H9 (cell line): ENCODE data around the gene EDIL3. TPM values are rescaled to one million over a fixed set of nuclear protein-coding genes. Genes with fewer than 3 reads are reported as not detected.

Experiments used
- DNase-seq: peaks from one replicate; pipeline ENCODE4 v3.0.0-alpha.2; 2017
- H2AFZ ChIP-seq: one replicate; pipeline ENCODE4 v1.6.1; 2013; ENCODE audit warnings: mild to moderate bottlenecking, low read length, control low read depth, moderate library complexity
- H2AK5ac ChIP-seq: 2 replicates; pipeline ENCODE4 v1.6.1; 2013; ENCODE audit warnings: low read length, control low read depth, mixed read lengths; ENCODE audit not compliant: insufficient read length
- H2BK120ac ChIP-seq: one replicate; pipeline ENCODE4 v1.6.1; 2013; ENCODE audit warnings: low read depth, mild to moderate bottlenecking, low read length, control low read depth, inconsistent platforms; ENCODE audit not compliant: poor library complexity, severe bottlenecking
- H2BK12ac ChIP-seq: 2 replicates; pipeline ENCODE4 v1.6.1; 2013; ENCODE audit warnings: low read length, control low read depth, mixed read lengths, low read depth; ENCODE audit not compliant: insufficient read length
- H2BK15ac ChIP-seq: 2 replicates; pipeline ENCODE4 v1.6.1; 2013; ENCODE audit warnings: low read depth, low read length, control low read depth
- H2BK20ac ChIP-seq: one replicate; pipeline ENCODE4 v1.6.1; 2013; ENCODE audit warnings: low read depth, mild to moderate bottlenecking, low read length, control low read depth, inconsistent platforms; ENCODE audit not compliant: poor library complexity, severe bottlenecking
- H2BK5ac ChIP-seq: 2 replicates; pipeline ENCODE4 v1.6.1; 2013; ENCODE audit warnings: low read length, control low read depth, mixed read lengths; ENCODE audit not compliant: insufficient read length
- H3K14ac ChIP-seq: 2 replicates; pipeline ENCODE4 v1.6.1; 2013; ENCODE audit warnings: low read length, control low read depth; ENCODE audit not compliant: insufficient read depth
- H3K18ac ChIP-seq: 2 replicates; pipeline ENCODE4 v1.6.1; 2013; ENCODE audit warnings: low read depth, mild to moderate bottlenecking, mixed read lengths, low read length, control low read depth; ENCODE audit not compliant: insufficient read length
- H3K23ac ChIP-seq: 2 replicates; pipeline ENCODE4 v1.6.1; 2013; ENCODE audit warnings: low read length, control low read depth, mixed read lengths, low read depth; ENCODE audit not compliant: insufficient read length
- H3K23me2 ChIP-seq: 2 replicates; pipeline ENCODE4 v1.6.1; 2013; ENCODE audit warnings: low read depth, mild to moderate bottlenecking, mixed read lengths, low read length, control low read depth; ENCODE audit not compliant: insufficient read length, poor library complexity, severe bottlenecking
- H3K27ac ChIP-seq: 2 replicates; pipeline ENCODE4 v1.5.1; 2013; ENCODE audit warnings: low read length, control low read depth, mixed read lengths, low read depth; ENCODE audit not compliant: insufficient read length
- H3K27me3 ChIP-seq: 2 replicates; pipeline ENCODE4 v1.6.1; 2013; ENCODE audit warnings: low read length, control low read depth, inconsistent platforms; ENCODE audit not compliant: insufficient read depth
- H3K4ac ChIP-seq: 2 replicates; pipeline ENCODE4 v1.6.1; 2013; ENCODE audit warnings: low read depth, mild to moderate bottlenecking, control low read depth, inconsistent platforms, low read length, moderate library complexity
- H3K4me1 ChIP-seq: 2 replicates; pipeline ENCODE4 v1.6.1; 2013; ENCODE audit warnings: low read length, control low read depth, inconsistent platforms; ENCODE audit not compliant: insufficient read depth
- H3K4me2 ChIP-seq: 2 replicates; pipeline ENCODE4 v1.6.1; 2013; ENCODE audit warnings: low read length, control low read depth, mixed read lengths; ENCODE audit not compliant: insufficient read length, insufficient read depth
- H3K56ac ChIP-seq: 2 replicates; pipeline ENCODE4 v1.6.1; 2013; ENCODE audit warnings: low read depth, mild to moderate bottlenecking, mixed read lengths, low read length, control low read depth; ENCODE audit not compliant: insufficient read length
- H3K79me1 ChIP-seq: 2 replicates; pipeline ENCODE4 v1.6.1; 2013; ENCODE audit warnings: low read depth, mild to moderate bottlenecking, moderate library complexity, low read length, control low read depth, inconsistent platforms; ENCODE audit not compliant: insufficient read depth, poor library complexity, severe bottlenecking
- H3K79me2 ChIP-seq: 2 replicates; pipeline ENCODE4 v1.6.1; 2013; ENCODE audit warnings: low read length, control low read depth, inconsistent platforms; ENCODE audit not compliant: insufficient read depth
- H3K9ac ChIP-seq: 2 replicates; pipeline ENCODE4 v1.6.1; 2013; ENCODE audit warnings: low read length, control low read depth, mixed read lengths; ENCODE audit not compliant: insufficient read length; ENCODE audit errors: extremely low read depth
- H3K9me3 ChIP-seq: one replicate; pipeline ENCODE4 v1.6.1; 2013; ENCODE audit warnings: low read depth, low read length, inconsistent platforms; ENCODE audit not compliant: control insufficient read depth
- H3T11ph ChIP-seq: one replicate; pipeline ENCODE4 v1.6.1; 2013; ENCODE audit warnings: mild to moderate bottlenecking, low read length, control low read depth, inconsistent platforms
- H4K20me1 ChIP-seq: one replicate; pipeline ENCODE4 v1.6.1; 2013; ENCODE audit not compliant: control insufficient read depth, insufficient read length, insufficient read depth
- H4K5ac ChIP-seq: 2 replicates; pipeline ENCODE4 v1.6.1; 2013; ENCODE audit warnings: low read depth, mild to moderate bottlenecking, mixed read lengths, low read length, control low read depth; ENCODE audit not compliant: insufficient read length
- H4K8ac ChIP-seq: replicated peaks from 2 replicates; pipeline ENCODE4 v1.6.1; 2013; ENCODE audit warnings: low read length, control low read depth, mixed read lengths, low read depth; ENCODE audit not compliant: insufficient read length
- H4K91ac ChIP-seq: 2 replicates; pipeline ENCODE4 v1.6.1; 2013; ENCODE audit warnings: low read depth, mild to moderate bottlenecking, moderate library complexity, mixed read lengths, low read length, control low read depth; ENCODE audit not compliant: insufficient read length
- H3K27ac Mint-ChIP-seq, 3 experiments: 2 replicates in 2 of 3; 3 replicates in 1 of 3; pipeline ENCODE4 v1.8.0; 2020 to 2021; ENCODE audit warnings: mixed read lengths in 3 of 3, mild to moderate bottlenecking in 1 of 3, moderate library complexity in 1 of 3
- H3K27me3 Mint-ChIP-seq: 2 replicates; pipeline ENCODE4 v1.8.0; 2021; ENCODE audit warnings: low read depth, mild to moderate bottlenecking, moderate library complexity, mixed read lengths
- H3K36me3 Mint-ChIP-seq, 3 experiments: 2 replicates in 2 of 3; 3 replicates in 1 of 3; pipeline ENCODE4 v1.8.0; 2020 to 2021; ENCODE audit warnings: low read depth in 3 of 3, mixed read lengths in 3 of 3; ENCODE audit not compliant: insufficient read depth in 1 of 3
- H3K4me1 Mint-ChIP-seq, 2 experiments: 2 replicates each; pipeline ENCODE4 v1.8.0; 2020; ENCODE audit warnings: mixed read lengths in 2 of 2
- H3K4me3 Mint-ChIP-seq, 2 experiments: 2 replicates in 1 of 2; 3 replicates in 1 of 2; pipeline ENCODE4 v1.8.0; 2020 to 2021; ENCODE audit warnings: mild to moderate bottlenecking in 2 of 2, mixed read lengths in 2 of 2, moderate library complexity in 1 of 2
- H3K9me3 Mint-ChIP-seq, 2 experiments: 2 replicates in 1 of 2; 3 replicates in 1 of 2; pipeline ENCODE4 v1.8.0; 2020; ENCODE audit warnings: mild to moderate bottlenecking in 2 of 2, mixed read lengths in 2 of 2, moderate library complexity in 1 of 2
- CTCF ChIP-seq: fragments of 200-600 bp; sonication (generic); conservative IDR thresholded peaks from 3 replicates; pipeline ENCODE4 v1.8.0; 2021; ENCODE audit warnings: antibody characterized with exemption, mild to moderate bottlenecking
- WGBS: extraction: QIAGEN DNeasy Blood & Tissue Kit; methylation state at CpG from one replicate; pipeline ENCODE4 v1.1.7; 2013; ENCODE audit warnings: missing lambda C conversion rate, low lambda C conversion rate, mixed read lengths; ENCODE audit not compliant: insufficient read length; ENCODE audit errors: extremely low coverage; 5-methylcytosine and 5-hydroxymethylcytosine counted together
- total RNA-seq: library from RNA; stranded (reverse); gene quantifications from 2 replicates; pipeline ENCODE4 v1.2.1, GENCODE V29; 2021

The EDIL3 gene
- total RNA-seq, 1 experiment from 2014 or later: 61.9 TPM

GRCh38 chr5:84085387-84086041, 299.2 kb downstream of the EDIL3 start:
- no CpG with 5 or more reads among the region's 8 CpGs for WGBS
- Histone ChIP-seq H3K23ac (no peak overlapping the region), H4K20me1 (no peaks in the 10 kb centered on the region), H3K4me2 (no peak overlapping the region), H3K79me1 (no peaks in the 10 kb centered on the region), H2AK5ac (no peak overlapping the region), H2BK120ac (no peak overlapping the region), H3K4ac (no peak overlapping the region), H2BK15ac (no peak overlapping the region), H3K56ac (no peak overlapping the region), H3K23me2 (no peaks in the 10 kb centered on the region), H2BK20ac (no peak overlapping the region), H4K91ac (no peak overlapping the region), H3K79me2 (no peaks in the 10 kb centered on the region), H3K18ac (no peak overlapping the region), H3K4me1 (no peaks in the 10 kb centered on the region), H2AFZ (no peak overlapping the region), H3K14ac (no peak overlapping the region), H4K8ac (no peak overlapping the region), H3K27me3 (no peaks in the 10 kb centered on the region), H3K9me3 (no peaks in the 10 kb centered on the region), H4K5ac (no peak overlapping the region), H2BK12ac (no peak overlapping the region), H3K27ac (no peak overlapping the region), H3K9ac (no peak overlapping the region), H3T11ph (no peak overlapping the region), H2BK5ac (no peak overlapping the region)
- Mint-ChIP-seq H3K27ac (peak overlapping the region in 1 of 3 experiments; percentile 10; a peak in 2 of 7 replicates), H3K4me1 (peaks cover 0 to 6% of the 10 kb centered on the region in 2 experiments; a peak in 3 of 4 replicates), H3K36me3 (0 out of 7 replicates have a peak, but pooled peaks cover 0 to 5% (median 0%) of the 10 kb centered on the region in 3 experiments), H3K4me3 (no peak overlapping the region), H3K27me3 (no peaks in the 10 kb centered on the region), H3K9me3 (no peaks in the 10 kb centered on the region)
- DNase-seq: no peak
- TF ChIP-seq CTCF: no peak
